Retinal pigment epithelial cell (primary cell): Measurements from ENCODE around the gene OR2D2.
"Not testable (repeated sequence)": the region's sequence is repeated elsewhere in the genome, so short reads cannot be mapped to it uniquely, and the experiment has no call there.

Experiments
- DNase-seq: peaks from one replicate; pipeline ENCODE4 v3.0.0-alpha.2; 2010; ENCODE audit warnings: low read depth
- H3K4me3 ChIP-seq: 2 replicates; pipeline ENCODE4 v1.5.1; 2011; ENCODE audit warnings: mild to moderate bottlenecking, low read length, control low read depth, moderate library complexity
- TF ChIP-seq, protein P1 (sequence below): conservative IDR thresholded peaks from 2 replicates; pipeline ENCODE4 v1.5.1; 2011; ENCODE audit warnings: low read depth, low read length, control low read depth, inconsistent platforms

Gene OR2D2

DNA sequence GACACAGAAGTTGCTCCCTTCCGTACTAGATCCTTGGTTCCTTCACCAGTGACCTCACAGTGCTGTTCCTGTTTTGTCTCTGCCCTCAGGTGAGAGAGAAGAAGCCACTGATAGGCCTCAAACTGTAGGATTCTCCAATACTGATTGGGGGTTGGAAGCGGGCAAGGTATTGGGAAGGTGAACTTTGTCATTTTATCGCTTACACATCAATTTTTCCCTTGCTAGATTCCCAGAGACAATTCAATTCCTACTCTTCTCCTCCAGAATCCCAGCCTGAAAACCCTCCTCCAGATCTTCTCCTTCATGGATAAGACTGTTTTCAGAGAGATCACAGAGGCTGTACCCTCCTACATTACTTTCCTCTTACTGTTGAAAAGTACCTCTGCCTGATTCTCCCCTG is 19.1 kb upstream of the OR2D2 start:
- no peak overlapping the region for H3K4me3 ChIP-seq
- TF ChIP-seq, protein P1, sequence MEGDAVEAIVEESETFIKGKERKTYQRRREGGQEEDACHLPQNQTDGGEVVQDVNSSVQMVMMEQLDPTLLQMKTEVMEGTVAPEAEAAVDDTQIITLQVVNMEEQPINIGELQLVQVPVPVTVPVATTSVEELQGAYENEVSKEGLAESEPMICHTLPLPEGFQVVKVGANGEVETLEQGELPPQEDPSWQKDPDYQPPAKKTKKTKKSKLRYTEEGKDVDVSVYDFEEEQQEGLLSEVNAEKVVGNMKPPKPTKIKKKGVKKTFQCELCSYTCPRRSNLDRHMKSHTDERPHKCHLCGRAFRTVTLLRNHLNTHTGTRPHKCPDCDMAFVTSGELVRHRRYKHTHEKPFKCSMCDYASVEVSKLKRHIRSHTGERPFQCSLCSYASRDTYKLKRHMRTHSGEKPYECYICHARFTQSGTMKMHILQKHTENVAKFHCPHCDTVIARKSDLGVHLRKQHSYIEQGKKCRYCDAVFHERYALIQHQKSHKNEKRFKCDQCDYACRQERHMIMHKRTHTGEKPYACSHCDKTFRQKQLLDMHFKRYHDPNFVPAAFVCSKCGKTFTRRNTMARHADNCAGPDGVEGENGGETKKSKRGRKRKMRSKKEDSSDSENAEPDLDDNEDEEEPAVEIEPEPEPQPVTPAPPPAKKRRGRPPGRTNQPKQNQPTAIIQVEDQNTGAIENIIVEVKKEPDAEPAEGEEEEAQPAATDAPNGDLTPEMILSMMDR = no peak
- no peak for DNase-seq

GRCh38 chr11:6904804-6905203 is 12.5 kb upstream of the OR2D2 start:
- not testable (repeated sequence) for DNase-seq, H3K4me3 ChIP-seq

- TF ChIP-seq, protein P1 = no peak
- H3K4me3 ChIP-seq = no peak overlapping the region
- DNase-seq = peak; percentile 11
Observed at GRCh38 chr11:6900327-6900999, 8.2 kb upstream of the OR2D2 start.

DNA sequence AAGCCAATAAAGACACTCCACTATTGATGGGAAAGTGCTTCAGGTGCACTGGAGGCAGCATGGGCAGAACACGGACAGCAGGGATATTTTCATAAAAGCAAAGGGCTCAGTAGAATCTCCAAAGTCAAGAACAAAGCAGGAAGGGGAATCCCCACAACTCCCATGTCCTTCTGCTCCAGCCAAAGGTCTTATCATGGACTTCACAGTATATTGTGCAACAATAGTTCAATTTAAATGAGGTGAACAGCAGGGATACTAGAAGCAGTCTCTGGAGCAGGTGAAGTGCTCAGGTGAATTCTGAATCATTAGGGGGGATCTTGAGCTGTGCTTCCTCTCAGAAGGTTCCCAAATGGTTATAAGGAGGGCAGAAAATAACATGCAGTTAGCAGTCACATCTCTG is 6.6 kb upstream of the OR2D2 start:
- TF ChIP-seq, protein P1 = no peak

DNA sequence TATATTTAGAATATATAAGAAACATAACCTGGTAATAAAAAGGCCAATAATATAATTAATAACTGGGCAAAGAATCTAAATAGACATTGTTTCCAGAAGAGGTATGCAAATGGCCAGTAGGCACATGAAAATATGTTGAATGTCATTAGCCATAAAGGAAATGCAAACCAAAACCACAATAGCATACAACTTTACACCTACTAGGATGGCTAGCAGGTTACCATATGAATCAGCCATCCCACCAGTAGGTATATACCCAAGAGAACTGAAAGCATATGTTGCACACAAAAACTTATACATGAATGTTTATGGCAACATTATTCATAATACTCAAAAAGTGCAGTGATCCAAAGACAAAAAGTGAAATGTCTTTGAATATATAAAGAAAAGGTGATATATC is 2.7 kb upstream of the OR2D2 start:
- H3K4me3 ChIP-seq = no peak overlapping the region
- TF ChIP-seq, protein P1 = no peak
- DNase-seq = no peak

More for the DNA sequence above, 6.6 kb upstream of the OR2D2 start:
- H3K4me3 ChIP-seq = no peak overlapping the region
- DNase-seq = no peak

DNA sequence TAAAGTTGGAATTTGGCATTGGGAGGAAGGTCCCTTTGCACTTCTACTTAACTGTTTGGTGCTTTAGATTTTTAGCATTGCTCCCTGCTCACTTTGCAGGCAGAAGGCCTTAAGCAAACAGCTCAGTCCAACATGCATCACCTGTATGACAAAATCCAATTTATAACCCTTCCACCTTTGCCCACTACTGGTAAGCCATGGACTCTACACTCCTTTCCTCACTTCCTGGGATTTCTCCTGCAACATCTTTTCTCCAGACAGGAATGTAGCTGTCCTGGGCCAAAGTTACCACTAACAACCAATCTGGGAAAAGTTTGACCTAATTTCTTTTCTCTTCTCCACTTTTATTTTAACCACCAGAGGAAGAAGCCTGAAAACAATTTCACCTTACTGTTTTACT is 1.8 kb upstream of the OR2D2 start:
- no peak for DNase-seq
- H3K4me3 ChIP-seq = no peak overlapping the region
- TF ChIP-seq, protein P1 = no peak

GRCh38 chr11:6889835-6890234 is 2.5 kb downstream of the OR2D2 start:
- DNase-seq = no peak
- TF ChIP-seq, protein P1 = no peak
- no peak overlapping the region for H3K4me3 ChIP-seq
